LNCAP (cell line): ENCODE measurements around the gene PDGFRB.

ENCODE experiments used
- TF ChIP-seq, protein P1 (sequence below): fragments of 450-650 bp; IDR thresholded peaks from 2 replicates; pipeline ENCODE4 v1.5.1; 2017; ENCODE audit warnings: mild to moderate bottlenecking

Gene PDGFRB

DNA sequence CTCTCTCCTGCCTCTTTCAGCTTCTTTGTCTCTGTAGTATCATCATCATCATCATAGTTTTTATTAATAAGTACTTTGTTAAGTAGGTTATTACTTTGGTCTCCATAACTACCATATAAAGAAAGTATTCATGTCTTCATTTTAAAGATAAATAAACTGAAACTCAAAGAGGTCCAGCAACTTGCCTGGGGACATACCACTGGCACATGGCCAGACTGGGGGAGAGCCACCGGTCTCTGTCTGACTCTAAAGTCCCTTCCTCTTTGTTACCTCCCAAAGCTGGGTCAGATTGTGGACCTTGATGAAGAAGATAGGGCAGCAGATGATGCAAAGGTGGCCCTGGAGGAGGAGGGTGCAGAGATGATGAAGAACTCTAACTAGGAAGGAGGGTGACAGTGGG, 19.4 kb upstream of the PDGFRB start:
- TF ChIP-seq, protein P1, sequence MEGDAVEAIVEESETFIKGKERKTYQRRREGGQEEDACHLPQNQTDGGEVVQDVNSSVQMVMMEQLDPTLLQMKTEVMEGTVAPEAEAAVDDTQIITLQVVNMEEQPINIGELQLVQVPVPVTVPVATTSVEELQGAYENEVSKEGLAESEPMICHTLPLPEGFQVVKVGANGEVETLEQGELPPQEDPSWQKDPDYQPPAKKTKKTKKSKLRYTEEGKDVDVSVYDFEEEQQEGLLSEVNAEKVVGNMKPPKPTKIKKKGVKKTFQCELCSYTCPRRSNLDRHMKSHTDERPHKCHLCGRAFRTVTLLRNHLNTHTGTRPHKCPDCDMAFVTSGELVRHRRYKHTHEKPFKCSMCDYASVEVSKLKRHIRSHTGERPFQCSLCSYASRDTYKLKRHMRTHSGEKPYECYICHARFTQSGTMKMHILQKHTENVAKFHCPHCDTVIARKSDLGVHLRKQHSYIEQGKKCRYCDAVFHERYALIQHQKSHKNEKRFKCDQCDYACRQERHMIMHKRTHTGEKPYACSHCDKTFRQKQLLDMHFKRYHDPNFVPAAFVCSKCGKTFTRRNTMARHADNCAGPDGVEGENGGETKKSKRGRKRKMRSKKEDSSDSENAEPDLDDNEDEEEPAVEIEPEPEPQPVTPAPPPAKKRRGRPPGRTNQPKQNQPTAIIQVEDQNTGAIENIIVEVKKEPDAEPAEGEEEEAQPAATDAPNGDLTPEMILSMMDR: no peak

DNA sequence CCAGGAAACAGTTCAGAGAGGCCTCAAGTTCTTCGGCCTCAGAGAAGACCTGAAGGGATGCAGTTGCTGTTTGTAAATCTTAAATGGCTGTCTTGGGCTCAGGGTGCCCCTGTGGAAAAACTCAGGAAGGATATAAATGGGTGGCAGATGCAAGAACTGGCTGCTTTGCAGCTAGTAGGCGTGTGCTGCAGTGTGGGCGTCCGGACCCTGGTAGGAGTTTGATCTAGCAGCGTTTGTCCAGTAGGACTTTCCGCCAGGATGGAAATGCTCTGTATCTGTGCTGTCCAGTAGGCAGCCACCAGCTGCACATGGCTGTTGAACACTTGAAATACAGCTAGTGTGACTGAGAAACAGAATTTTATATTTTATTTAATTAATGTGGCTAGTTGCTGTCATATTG, 18.6 kb upstream of the PDGFRB start:
- TF ChIP-seq, protein P1: no peak

DNA sequence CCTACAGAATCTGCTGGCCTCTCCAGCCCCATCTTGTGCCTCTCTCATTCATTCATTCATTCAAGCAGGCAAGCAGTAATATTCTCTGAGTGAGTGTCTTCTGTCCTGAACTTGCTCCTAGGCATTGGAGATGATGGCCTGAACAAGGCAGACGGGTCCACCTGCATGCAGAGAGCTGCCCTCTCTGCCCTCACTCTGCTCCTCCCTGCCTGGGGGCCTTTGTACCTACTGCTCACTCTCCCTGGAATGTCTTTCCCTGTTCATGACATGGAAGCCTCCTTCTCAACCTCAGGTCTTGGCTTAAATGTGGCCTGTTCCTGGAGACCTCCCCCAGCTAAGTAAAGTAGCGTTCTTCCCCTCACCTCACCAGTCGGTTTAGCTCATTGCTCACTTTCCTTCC, 17.5 kb upstream of the PDGFRB start:
- TF ChIP-seq, protein P1: no peak

DNA sequence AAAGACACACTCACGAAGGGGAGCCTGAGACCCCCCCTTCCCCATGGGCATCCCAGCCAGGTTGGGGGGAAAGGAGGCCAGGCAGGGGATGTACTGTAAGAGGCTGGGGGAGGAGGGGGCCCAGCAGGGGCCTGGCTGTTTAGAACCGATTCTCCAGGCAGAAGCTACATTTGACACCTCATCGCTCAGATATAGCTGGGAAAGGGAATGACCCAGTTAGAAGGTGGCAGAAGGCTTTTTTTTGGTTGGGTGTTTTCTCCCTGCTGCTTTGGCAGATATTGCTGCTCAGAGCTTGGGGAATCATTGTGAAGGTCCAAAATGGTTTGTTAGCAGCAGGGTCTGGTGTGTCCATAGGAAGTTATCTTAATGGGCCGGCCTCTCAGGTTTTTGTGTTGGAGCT, 16.9 kb upstream of the PDGFRB start:
- TF ChIP-seq, protein P1: no peak

DNA sequence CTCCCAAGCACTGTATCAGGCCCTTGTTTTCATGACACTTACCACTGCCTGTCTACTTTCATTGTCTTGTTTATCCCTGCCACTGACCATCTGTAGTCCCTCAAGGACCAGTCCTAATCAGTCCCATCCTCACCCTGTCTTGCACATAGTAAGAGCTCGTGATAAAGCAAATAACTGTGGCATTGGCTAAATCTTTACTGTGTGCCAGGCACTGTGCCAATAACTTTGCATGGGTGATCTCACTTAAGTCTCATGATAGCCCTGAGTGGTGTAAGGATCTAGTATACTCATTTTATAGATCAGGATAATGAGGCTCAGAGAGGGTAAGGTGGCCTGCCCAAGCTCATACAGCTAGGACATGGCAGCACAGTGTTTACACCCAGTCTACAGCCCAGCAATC, 16.5 kb upstream of the PDGFRB start:
- TF ChIP-seq, protein P1: no peak

DNA sequence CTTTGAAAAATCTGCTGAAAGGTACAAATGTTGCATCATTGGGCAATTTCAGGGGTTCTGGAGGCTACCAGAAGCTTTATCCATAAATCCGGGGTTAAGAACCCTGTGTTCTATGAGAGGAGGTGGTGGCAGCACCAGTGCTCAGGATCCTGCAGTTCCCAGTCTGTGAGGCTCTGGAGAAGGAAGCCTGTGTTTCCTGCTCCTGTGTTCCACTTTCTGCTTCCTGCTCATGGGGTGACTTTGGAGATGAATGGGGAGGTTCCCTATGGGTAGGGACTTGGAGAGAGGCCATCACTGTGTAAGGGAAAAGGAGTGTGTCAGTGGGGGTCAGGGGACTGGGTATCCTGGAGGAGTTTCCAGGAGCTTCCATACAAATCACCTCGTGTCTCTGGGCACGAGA, 13.2 kb upstream of the PDGFRB start:
- TF ChIP-seq, protein P1: no peak

DNA sequence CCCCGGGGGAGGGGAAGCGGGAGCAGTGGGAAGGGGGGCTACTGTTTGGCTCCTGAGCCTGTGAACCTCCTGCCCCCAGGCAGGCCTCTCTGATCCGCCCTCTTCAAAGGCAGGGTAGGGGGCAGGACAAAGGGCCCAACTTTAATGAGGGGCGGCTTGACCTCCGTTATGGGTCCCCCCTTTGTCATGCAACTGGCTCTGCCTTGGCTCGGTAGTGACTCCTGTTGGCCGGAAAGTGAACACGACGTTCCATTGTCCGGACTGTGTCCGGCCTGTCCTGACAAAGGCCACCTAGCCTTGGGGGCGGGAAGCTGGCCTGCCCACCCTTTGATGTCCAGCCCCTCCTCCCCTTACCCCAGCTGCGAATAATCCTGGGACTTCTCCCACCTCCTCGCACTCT, 12.3 kb upstream of the PDGFRB start:
- TF ChIP-seq, protein P1: peak; percentile 15; the same call in 1 of the 2 replicates

DNA sequence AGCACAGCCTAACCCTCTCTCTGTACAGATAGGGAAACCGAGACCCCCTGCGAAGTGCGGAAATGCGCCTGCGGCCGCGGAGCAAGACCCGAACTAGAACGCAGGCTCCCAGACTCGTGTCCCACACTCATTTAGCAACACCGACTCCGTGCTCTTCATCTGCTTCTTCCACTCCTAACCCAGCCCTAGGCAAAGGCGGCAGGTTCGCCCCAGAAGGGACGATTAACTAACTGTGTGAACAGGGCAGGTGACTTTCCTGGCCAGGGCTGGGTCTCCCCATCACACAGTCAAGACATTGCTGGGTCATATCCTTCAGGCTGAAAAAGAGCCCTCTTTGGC, 11.8 kb upstream of the PDGFRB start:
- TF ChIP-seq, protein P1: no peak
